BLaER1 treated with 17β-estradiol and CSF1 and Interleukin-3, amounts not matched to agents 10 nM and 100 nM (cell line): ENCODE data around the gene CFAP74.

Experiments used
- H3K27ac ChIP-seq, 11 experiments: shearing (Covaris generic); formaldehyde crosslinking; 2 replicates each; pipeline ENCODE4 v1.8.1; 2022
- H3K27me3 ChIP-seq, 11 experiments: shearing (Covaris generic); formaldehyde crosslinking; 2 replicates each; pipeline ENCODE4 v1.8.1; 2022
- H3K36me3 ChIP-seq, 11 experiments: shearing (Covaris generic); formaldehyde crosslinking; 2 replicates each; pipeline ENCODE4 v1.8.1; 2022
- H3K4me1 ChIP-seq, 10 experiments: shearing (Covaris generic); formaldehyde crosslinking; 2 replicates each; pipeline ENCODE4 v1.8.1; 2022
- H3K4me2 ChIP-seq, 11 experiments: shearing (Covaris generic); formaldehyde crosslinking; 2 replicates each; pipeline ENCODE4 v1.8.1; 2022
- H3K4me3 ChIP-seq, 10 experiments: shearing (Covaris generic); formaldehyde crosslinking; 2 replicates each; pipeline ENCODE4 v1.8.1; 2022
- H3K9ac ChIP-seq, 11 experiments: shearing (Covaris generic); formaldehyde crosslinking; 2 replicates each; pipeline ENCODE4 v1.8.1; 2022
- H3K9me3 ChIP-seq, 11 experiments: shearing (Covaris generic); formaldehyde crosslinking; replicated peaks in 1 of 11; 2 replicates each; pipeline ENCODE4 v1.8.1; 2022
- H4K20me1 ChIP-seq, 11 experiments: shearing (Covaris generic); formaldehyde crosslinking; 2 replicates each; pipeline ENCODE4 v1.8.1; 2022
- Cebpa-rat ChIP-seq, 11 experiments: shearing (Covaris generic); IDR thresholded peaks; 2 replicates each; pipeline ENCODE4 v1.8.1; 2022

The CFAP74 gene

GRCh38 chr1:1914101-1914970 is 89.2 kb downstream of the CFAP74 start:
- no peak for TF ChIP-seq Cebpa-rat (IDR thresholded peaks at IDR 0.05)
- Histone ChIP-seq H4K20me1 (peaks cover 0 to 9% (median 0%) of the 10 kb centered on the region in 11 experiments; a peak in 3 of 22 replicates), H3K4me2 (no peak overlapping the region; a peak in 1 of 22 replicates), H3K27me3 (peaks cover 0 to 6% (median 0%) of the 10 kb centered on the region in 11 experiments; a peak in 3 of 22 replicates), H3K36me3 (no peaks in the 10 kb centered on the region), H3K4me3 (no peak overlapping the region), H3K9me3 (no peaks in the 10 kb centered on the region), H3K27ac (no peak overlapping the region), H3K4me1 (peaks cover 16 to 44% (median 31%) of the 10 kb centered on the region in 10 experiments), H3K9ac (peak overlapping the region in 1 of 11 experiments; percentile 18; a peak in 2 of 22 replicates)

- Histone ChIP-seq H3K27ac (no peak overlapping the region), H4K20me1 (peaks cover 0 to 10% (median 0%) of the 10 kb centered on the region in 11 experiments; a peak in 3 of 22 replicates), H3K27me3 (no peaks in the 10 kb centered on the region), H3K4me1 (peaks cover 26 to 49% (median 38%) of the 10 kb centered on the region in 10 experiments), H3K9me3 (no peaks in the 10 kb centered on the region), H3K36me3 (no peaks in the 10 kb centered on the region), H3K4me2 (0 out of 22 replicates have a peak overlapping the region, but pooled peaks of 1 of the 11 experiments have one; percentile 18), H3K9ac (peak overlapping the region in 1 of 11 experiments; percentile 7; a peak in 1 of 22 replicates), H3K4me3 (no peak overlapping the region)
- no peak for TF ChIP-seq Cebpa-rat (IDR thresholded peaks at IDR 0.05)
Measured at GRCh38 chr1:1911350-1912041, 92.1 kb downstream of the CFAP74 start.

GRCh38 chr1:1910651-1911331 is 92.8 kb downstream of the CFAP74 start:
- no peaks in the 10 kb centered on the region for H3K27me3 ChIP-seq
- no peaks in the 10 kb centered on the region for H3K9me3 ChIP-seq
- H3K4me1 ChIP-seq: peaks cover 32 to 56% (median 45%) of the 10 kb centered on the region in 10 experiments
- no peak overlapping the region for H3K4me3 ChIP-seq
- no peaks in the 10 kb centered on the region for H3K36me3 ChIP-seq
- peak overlapping the region in 7 of 11 experiments; percentile 2 to 89 (median 70); a peak in 7 of 22 replicates for H3K4me2 ChIP-seq
- H3K9ac ChIP-seq: peak overlapping the region in 3 of 11 experiments; percentile 15 to 72 (median 69); a peak in 4 of 22 replicates
- peaks cover 0 to 10% (median 0%) of the 10 kb centered on the region in 11 experiments; a peak in 3 of 22 replicates for H4K20me1 ChIP-seq
- no peak for TF ChIP-seq Cebpa-rat (IDR thresholded peaks at IDR 0.05)
- no peak overlapping the region for H3K27ac ChIP-seq

GRCh38 chr1:1910033-1910465 is 93.5 kb downstream of the CFAP74 start:
- Histone ChIP-seq H4K20me1 (peaks cover 0 to 10% (median 0%) of the 10 kb centered on the region in 11 experiments; a peak in 3 of 22 replicates), H3K4me3 (peak overlapping the region in 3 of 10 experiments; percentile 41 to 59 (median 54); a peak in 3 of 20 replicates), H3K27me3 (no peaks in the 10 kb centered on the region), H3K27ac (peak overlapping the region in 5 of 11 experiments; percentile 61 to 74 (median 67); a peak in 9 of 22 replicates), H3K4me1 (peaks cover 32 to 62% (median 48%) of the 10 kb centered on the region in 10 experiments), H3K36me3 (no peaks in the 10 kb centered on the region), H3K9ac (peak overlapping the region in 8 of 11 experiments; percentile 45 to 73 (median 70); a peak in 12 of 22 replicates), H3K4me2 (peak overlapping the region; percentile 63 to 89 (median 77); a peak in 21 of 22 replicates), H3K9me3 (no peaks in the 10 kb centered on the region)
- TF ChIP-seq Cebpa-rat (IDR thresholded peaks at IDR 0.05): no peak

- peak overlapping the region; percentile 82 to 94 (median 88) for H3K27ac ChIP-seq
- TF ChIP-seq Cebpa-rat (IDR thresholded peaks at IDR 0.05): no peak
- H3K4me3 ChIP-seq: peak overlapping the region; percentile 67 to 80 (median 74)
- no peaks in the 10 kb centered on the region for H3K36me3 ChIP-seq
- H3K27me3 ChIP-seq: no peaks in the 10 kb centered on the region
- H3K9me3 ChIP-seq: peaks cover 0 to under 1% (median 0%) of the 10 kb centered on the region in 11 experiments; a peak in 6 of 22 replicates
- H3K4me2 ChIP-seq: peak overlapping the region; percentile 90 to 100 (median 99)
- H4K20me1 ChIP-seq: peaks cover 0 to 10% (median 0%) of the 10 kb centered on the region in 11 experiments; a peak in 3 of 22 replicates
- H3K9ac ChIP-seq: peak overlapping the region; percentile 85 to 96 (median 91)
- H3K4me1 ChIP-seq: peaks cover 32 to 58% (median 48%) of the 10 kb centered on the region in 10 experiments
Measured at GRCh38 chr1:1908506-1908791, 95.1 kb downstream of the CFAP74 start.

- Histone ChIP-seq H3K4me2 (peak overlapping the region; percentile 90 to 100 (median 99)), H3K9ac (peak overlapping the region; percentile 22 to 96 (median 91); a peak in 20 of 22 replicates), H3K4me1 (peaks cover 32 to 60% (median 49%) of the 10 kb centered on the region in 10 experiments), H3K27me3 (no peaks in the 10 kb centered on the region), H3K27ac (peak overlapping the region in 10 of 11 experiments; percentile 5 to 94 (median 89); a peak in 19 of 22 replicates), H4K20me1 (peaks cover 0 to 10% (median 0%) of the 10 kb centered on the region in 11 experiments; a peak in 3 of 22 replicates), H3K36me3 (no peaks in the 10 kb centered on the region), H3K9me3 (peaks cover 0 to 9% (median 7%) of the 10 kb centered on the region in 11 experiments; a peak in 17 of 22 replicates), H3K4me3 (peak overlapping the region in 2 of 10 experiments; percentile 67 to 72; a peak in 2 of 20 replicates)
- no peak for TF ChIP-seq Cebpa-rat (IDR thresholded peaks at IDR 0.05)
Measured at GRCh38 chr1:1907098-1907736, 96.4 kb downstream of the CFAP74 start.

- H3K4me2 ChIP-seq: peak overlapping the region; percentile 90 to 100 (median 99)
Measured at GRCh38 chr1:1906185-1907097, 97.1 kb downstream of the CFAP74 start.

More at GRCh38 chr1:1906185-1907097, 97.1 kb downstream of the CFAP74 start:
- Histone ChIP-seq H3K9ac (peak overlapping the region; percentile 22 to 96 (median 91); a peak in 18 of 22 replicates), H3K36me3 (no peaks in the 10 kb centered on the region), H4K20me1 (peaks cover 0 to 10% (median 0%) of the 10 kb centered on the region in 11 experiments; a peak in 4 of 22 replicates), H3K27ac (peak overlapping the region in 10 of 11 experiments; percentile 5 to 94 (median 89); a peak in 18 of 22 replicates), H3K4me3 (no peak overlapping the region), H3K27me3 (no peaks in the 10 kb centered on the region), H3K4me1 (peaks cover 37 to 68% (median 57%) of the 10 kb centered on the region in 10 experiments), H3K9me3 (peaks cover 0 to 9% (median 7%) of the 10 kb centered on the region in 11 experiments; a peak in 17 of 22 replicates)
- no peak for TF ChIP-seq Cebpa-rat (IDR thresholded peaks at IDR 0.05)
